Measurements from ENCODE around the gene MARK4. TPM values are rescaled to one million over a fixed set of nuclear protein-coding genes. Genes with fewer than 3 reads are reported as not detected.
A peak's percentile ranks its signal among the peaks of the same experiment; 100 is the strongest.

The MARK4 gene
- total RNA-seq, 2 experiments from 2014 or later: 18.5 to 19.9 TPM

DNA sequence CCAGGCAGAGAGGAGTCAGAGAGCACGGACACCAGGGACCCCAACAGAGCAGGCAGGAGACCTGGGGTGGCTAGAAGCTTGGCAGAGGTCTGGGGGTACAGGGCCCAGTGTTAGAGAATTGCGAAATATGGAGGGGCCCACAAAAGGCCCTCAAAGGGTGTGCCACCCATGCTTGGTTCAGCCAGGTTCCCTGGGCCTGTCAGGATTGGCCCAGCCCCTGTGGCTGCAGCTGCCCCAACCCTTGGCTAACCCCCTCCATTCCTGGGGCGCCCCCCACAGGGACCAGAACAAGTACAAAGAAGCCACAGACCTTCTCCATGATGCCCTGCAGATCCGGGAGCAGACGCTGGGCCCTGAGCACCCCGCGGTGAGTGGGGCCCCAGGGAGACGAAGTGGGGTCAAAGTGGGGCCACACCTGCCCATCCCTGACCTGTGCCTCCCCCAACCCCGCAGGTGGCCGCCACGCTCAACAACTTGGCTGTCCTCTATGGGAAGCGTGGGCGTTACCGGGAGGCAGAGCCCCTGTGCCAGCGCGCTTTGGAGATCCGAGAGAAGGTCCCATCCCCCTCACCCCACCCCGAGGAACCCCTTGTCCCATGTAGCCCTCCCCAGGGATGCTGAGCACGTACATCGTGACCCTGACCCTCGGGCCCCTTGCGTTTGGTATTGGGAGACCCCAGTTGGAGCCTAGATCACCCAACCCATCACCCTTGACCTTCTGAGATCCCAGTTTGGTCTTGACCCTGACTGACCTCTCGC is 97.5 kb downstream of the MARK4 start:
- intact Hi-C loops (cut with micrococcal nuclease): no loop called here
- Mint-ChIP-seq H3K9me3 (no peaks in the 10 kb centered on the region), H3K4me1 (ENCODE audit: low read depth) (no peaks in the 10 kb centered on the region), H3K27me3 (peaks cover 15% of the 10 kb centered on the region), H3K27ac (no peak overlapping the region), H3K36me3 (ENCODE audit: low read depth) (peaks cover 4% of the 10 kb centered on the region), H3K4me3 (no peak overlapping the region)
- DNase-seq: no peak
- CTCF ChIA-PET: interaction anchor here (1.7 kb wide), 1 partner anchor 9 kb away, joined by 5 read pairs; no protein-coding TSS in a partner anchor
- peak; percentile 20 for ATAC-seq
- TF ChIP-seq, protein P1, sequence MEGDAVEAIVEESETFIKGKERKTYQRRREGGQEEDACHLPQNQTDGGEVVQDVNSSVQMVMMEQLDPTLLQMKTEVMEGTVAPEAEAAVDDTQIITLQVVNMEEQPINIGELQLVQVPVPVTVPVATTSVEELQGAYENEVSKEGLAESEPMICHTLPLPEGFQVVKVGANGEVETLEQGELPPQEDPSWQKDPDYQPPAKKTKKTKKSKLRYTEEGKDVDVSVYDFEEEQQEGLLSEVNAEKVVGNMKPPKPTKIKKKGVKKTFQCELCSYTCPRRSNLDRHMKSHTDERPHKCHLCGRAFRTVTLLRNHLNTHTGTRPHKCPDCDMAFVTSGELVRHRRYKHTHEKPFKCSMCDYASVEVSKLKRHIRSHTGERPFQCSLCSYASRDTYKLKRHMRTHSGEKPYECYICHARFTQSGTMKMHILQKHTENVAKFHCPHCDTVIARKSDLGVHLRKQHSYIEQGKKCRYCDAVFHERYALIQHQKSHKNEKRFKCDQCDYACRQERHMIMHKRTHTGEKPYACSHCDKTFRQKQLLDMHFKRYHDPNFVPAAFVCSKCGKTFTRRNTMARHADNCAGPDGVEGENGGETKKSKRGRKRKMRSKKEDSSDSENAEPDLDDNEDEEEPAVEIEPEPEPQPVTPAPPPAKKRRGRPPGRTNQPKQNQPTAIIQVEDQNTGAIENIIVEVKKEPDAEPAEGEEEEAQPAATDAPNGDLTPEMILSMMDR (IDR thresholded peaks at IDR 0.05): no peak
- POLR2A ChIA-PET: interaction anchor here (0.6 kb wide), 1 partner anchor 197 kb away, joined by 3 read pairs; no protein-coding TSS in a partner anchor

DNA sequence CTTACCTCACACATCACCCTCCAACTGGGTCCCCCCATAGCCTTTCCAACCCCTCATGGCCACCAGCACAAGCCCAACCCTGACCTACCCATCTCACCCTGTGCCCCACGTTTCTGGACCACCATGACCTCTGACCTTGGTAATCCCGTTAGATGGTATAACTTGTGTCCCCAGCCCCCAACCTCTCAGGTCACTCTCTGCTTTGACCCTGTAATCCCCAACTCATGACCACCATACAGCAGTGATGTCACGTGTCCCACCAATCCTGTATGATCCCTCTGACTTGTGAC is 98.0 kb downstream of the MARK4 start:
- Mint-ChIP-seq H3K27me3 (peaks cover 14% of the 10 kb centered on the region), H3K27ac (no peak overlapping the region), H3K9me3 (no peaks in the 10 kb centered on the region), H3K4me3 (no peak overlapping the region), H3K36me3 (ENCODE audit: low read depth) (peaks cover 5% of the 10 kb centered on the region), H3K4me1 (ENCODE audit: low read depth) (no peaks in the 10 kb centered on the region)
- ATAC-seq (no peak), DNase-seq (no peak)
- POLR2A ChIA-PET: interaction anchor here (0.6 kb wide), 1 partner anchor 197 kb away, joined by 3 read pairs; no protein-coding TSS in a partner anchor
- TF ChIP-seq, protein P1 (IDR thresholded peaks at IDR 0.05): no peak
- CTCF ChIA-PET: interaction anchor here (1.7 kb wide), 1 partner anchor 10 kb away, joined by 5 read pairs; no protein-coding TSS in a partner anchor
- intact Hi-C loops (cut with micrococcal nuclease): no loop called here

DNA sequence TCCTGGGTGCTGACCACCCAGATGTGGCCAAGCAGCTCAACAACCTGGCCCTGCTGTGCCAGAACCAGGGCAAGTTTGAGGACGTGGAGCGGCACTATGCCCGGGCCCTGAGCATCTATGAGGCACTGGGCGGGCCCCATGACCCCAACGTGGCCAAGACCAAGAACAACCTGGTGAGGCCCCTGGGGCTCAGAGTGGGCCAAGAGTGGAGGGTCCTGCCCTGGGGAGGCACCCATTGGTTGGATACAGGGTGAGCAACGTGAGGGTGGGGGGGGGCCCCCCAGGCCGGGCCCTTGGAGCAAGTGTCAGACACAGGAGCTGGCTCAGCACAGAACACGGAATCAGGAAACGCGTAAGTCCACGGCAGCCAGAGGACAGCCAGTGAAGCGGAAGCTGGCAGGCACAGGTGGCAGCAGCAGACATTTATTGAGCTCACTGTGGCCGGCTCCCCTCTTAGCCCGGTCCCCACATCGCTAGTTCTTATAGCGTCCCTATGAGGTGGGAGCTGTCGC is 98.4 kb downstream of the MARK4 start:
- ATAC-seq (no peak), DNase-seq (no peak)
- Mint-ChIP-seq H3K27me3 (peaks cover 12% of the 10 kb centered on the region), H3K4me3 (no peak overlapping the region), H3K27ac (no peak overlapping the region), H3K36me3 (ENCODE audit: low read depth) (peaks cover 5% of the 10 kb centered on the region), H3K4me1 (ENCODE audit: low read depth) (no peaks in the 10 kb centered on the region), H3K9me3 (no peaks in the 10 kb centered on the region)
- intact Hi-C loops (cut with micrococcal nuclease): no loop called here
- ChIA-PET POLR2A (interaction anchor here (0.6 kb wide), 1 partner anchor 198 kb away, joined by 3 read pairs; no protein-coding TSS in a partner anchor), CTCF (interaction anchor here (1.7 kb wide), 1 partner anchor 10 kb away, joined by 5 read pairs; no protein-coding TSS in a partner anchor)
- TF ChIP-seq, protein P1 (IDR thresholded peaks at IDR 0.05): no peak

DNA sequence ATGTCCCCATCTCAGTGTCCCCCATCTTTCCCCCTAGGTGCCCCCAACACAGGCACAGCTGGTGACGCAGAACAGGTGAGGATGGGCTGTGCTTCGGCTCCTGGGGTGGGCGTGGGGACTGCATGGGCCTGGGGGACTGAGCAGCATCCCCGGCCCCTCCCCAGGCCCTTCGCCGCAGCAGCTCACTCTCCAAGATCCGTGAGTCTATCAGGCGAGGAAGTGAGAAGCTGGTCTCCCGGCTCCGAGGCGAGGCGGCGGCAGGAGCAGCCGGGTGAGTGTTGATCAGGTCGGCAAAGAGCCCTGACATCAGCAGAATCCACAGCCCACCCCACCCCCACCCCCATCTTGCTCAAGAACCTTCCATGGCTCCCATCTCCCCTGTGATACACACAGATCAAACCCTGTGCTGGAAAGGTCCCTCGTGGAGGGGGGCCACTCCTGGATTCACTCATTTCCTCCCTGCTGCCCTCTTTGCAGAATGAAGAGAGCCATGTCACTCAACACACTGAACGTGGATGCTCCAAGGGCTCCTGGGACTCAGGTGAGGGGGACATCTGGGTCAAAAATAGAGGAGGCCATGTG is 99.5 kb downstream of the MARK4 start:
- H3K36me3 Mint-ChIP-seq (ENCODE audit: low read depth): peaks cover 9% of the 10 kb centered on the region
- H3K27ac Mint-ChIP-seq: no peak overlapping the region
- TF ChIP-seq, protein P1 (IDR thresholded peaks at IDR 0.05): no peak
- intact Hi-C loops (cut with micrococcal nuclease): no loop called here
- no peaks in the 10 kb centered on the region for H3K4me1 Mint-ChIP-seq (ENCODE audit: low read depth)
- H3K9me3 Mint-ChIP-seq: no peaks in the 10 kb centered on the region
- H3K27me3 Mint-ChIP-seq: peaks cover 9% of the 10 kb centered on the region
- POLR2A ChIA-PET: no interaction called here
- no peak overlapping the region for H3K4me3 Mint-ChIP-seq
- DNase-seq (no peak), ATAC-seq (no peak)
- CTCF ChIA-PET: interaction anchor here (0.9 to 1.7 kb wide), 2 partner anchors 11 to 45 kb away, joined by 3 to 5 read pairs; no protein-coding TSS in a partner anchor

Measured in activated CD8-positive, alpha-beta T cell treated with anti-CD3 and anti-CD28 coated beads for 36 hours (primary cell).